ENCODE results near the gene CDH4.

GRCh38 chr20:61262514-61262913 lies 10.5 kb downstream of the CDH4 start:
- no peak for TF ChIP-seq CTCF (IDR thresholded peaks at IDR 0.05)
- TF ChIP-seq EP300 (IDR thresholded peaks at IDR 0.05; ENCODE audit: low read depth): no peak
